CD4-positive, alpha-beta T cell treated with Interleukin-17A for 1 hour (primary cell): ENCODE data around the gene TNFRSF14.

Experiments
- DNase-seq: peaks from one replicate; pipeline ENCODE4 v3.0.0-alpha.2; 2020

TNFRSF14 gene

DNA sequence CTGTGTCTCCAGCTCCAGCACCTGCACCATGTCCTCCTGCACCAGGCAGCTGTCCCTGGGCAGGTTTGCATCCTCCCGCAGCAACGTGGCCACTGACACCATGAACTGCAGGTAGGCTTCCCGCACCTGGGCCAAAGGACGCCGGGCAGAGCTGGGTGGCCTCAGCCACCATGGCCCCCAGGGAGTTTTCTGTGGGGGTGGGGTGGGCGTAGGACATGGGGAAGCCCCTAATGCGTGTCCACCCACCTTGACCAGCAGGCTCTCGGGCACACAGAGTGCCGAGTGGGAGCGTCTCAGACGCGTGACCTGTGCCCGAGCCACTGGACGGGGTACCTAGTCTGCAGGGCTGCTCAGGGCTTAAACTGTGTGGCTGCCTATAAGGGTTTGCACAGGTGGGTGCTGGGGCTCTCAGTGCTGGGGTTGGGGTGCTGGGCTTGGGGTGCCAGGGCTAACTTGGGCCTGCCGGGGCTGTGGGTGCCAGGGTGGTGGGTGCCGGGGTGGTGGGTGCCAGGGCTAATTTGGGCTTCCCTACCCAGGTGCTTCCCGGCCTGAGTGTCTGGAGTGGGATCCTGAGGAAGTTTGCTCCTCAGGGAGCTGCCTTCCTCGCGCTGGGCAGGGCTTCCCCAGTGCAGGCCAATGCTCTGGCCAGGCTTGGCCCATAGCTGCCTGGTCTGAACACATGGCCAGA lies 48.1 kb downstream of the TNFRSF14 start:
- DNase-seq = no peak

DNA sequence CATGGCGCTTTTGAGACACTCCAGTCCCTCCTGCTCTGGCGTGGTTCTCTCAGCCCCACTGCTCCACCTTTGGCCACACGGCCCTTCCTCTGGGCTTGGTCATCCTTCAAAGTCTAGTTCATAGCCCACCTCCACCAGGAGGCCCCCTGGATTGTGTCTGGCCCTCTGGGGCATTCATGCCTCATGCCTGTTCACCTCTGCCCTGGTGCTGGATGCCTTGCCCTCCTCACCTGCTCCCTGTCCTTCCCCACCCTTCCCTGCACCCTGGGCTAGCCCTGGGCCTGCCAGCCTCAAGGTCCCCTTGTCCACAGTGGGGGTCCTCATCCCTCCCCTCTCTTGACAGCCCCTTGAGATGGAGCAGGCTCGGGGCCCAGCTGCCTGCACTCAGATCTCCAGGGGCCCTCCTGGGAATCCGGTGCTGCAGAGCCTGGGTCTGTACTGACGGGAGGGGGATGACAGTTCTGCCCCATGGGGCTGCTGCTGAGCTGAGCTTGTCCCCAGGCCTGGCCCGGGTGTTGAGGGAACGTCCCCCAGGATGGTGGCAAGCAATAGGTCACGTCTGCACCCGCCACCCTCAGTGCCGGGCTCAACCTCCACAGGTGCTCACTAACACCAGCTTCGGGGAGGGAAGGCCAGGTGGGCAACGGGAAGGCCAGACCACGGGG lies 48.8 kb downstream of the TNFRSF14 start:
- DNase-seq = no peak

DNA sequence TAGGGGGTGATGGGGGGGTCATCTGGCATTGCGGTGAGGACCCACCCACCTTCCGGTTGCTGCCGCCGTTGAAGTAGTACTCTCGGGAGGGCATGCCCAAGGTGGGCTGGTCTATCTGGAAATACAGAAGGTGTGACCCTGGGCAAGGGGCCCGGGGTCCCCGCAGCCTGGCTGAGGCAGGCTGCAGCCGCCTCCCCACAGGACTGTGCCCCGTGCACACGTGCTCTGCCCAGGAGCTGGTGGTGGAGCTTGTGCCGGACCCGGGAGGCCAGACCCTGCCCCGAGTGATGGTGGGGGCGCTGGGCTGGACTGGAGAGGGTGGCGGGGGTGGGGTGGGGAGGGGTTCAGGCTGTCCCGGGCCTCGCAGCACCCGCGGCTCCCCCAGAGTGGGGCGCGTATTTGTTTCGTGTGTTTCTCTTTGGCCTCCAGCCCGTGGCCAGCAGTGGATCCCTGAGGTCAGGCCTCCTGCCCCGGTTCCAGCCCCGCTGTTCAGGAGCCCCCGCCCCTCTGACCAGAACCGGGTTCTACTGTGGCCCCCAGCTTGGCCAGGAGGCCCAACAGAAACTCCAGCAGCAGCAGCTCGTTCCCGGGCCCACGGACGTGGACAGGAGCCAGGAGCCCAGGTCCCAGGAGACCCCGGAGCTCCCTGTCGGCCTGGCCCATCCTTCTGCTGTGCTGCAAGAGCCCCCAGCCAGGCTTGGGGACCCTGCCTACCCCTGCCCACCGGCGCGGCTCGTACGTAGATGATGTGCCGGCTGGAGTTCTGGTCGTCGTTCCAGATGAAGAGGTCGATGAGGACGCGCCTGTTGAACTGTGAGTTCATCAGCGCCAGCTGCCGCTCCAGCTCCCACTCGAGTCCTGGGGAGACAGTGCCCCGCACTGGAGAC lies 49.6 kb downstream of the TNFRSF14 start:
- no peak for DNase-seq

DNA sequence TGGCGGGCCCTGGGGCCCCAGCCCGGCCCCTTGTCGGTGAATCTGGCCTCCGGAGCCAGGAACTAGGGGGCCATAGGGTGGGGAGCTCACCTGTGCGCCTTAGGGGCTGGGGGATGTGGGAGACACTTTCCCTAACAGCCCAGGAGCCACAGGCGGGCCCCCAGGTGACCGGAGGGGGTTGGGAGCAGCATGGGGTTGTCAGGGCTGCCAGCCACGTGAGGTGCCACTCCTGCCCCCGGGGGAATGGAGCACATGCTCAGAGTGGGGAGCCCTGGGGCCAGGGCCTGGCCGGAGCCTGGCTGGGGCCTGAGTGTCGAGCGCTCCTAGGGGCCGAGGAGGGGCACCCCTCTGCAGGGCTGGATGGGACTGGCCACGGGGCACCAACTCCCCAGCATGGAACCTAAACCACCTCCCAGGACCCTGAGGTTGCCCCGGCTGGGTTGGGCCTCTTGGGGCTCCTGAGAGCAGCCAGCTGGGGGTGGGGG lies 50.3 kb downstream of the TNFRSF14 start:
- DNase-seq = no peak

DNA sequence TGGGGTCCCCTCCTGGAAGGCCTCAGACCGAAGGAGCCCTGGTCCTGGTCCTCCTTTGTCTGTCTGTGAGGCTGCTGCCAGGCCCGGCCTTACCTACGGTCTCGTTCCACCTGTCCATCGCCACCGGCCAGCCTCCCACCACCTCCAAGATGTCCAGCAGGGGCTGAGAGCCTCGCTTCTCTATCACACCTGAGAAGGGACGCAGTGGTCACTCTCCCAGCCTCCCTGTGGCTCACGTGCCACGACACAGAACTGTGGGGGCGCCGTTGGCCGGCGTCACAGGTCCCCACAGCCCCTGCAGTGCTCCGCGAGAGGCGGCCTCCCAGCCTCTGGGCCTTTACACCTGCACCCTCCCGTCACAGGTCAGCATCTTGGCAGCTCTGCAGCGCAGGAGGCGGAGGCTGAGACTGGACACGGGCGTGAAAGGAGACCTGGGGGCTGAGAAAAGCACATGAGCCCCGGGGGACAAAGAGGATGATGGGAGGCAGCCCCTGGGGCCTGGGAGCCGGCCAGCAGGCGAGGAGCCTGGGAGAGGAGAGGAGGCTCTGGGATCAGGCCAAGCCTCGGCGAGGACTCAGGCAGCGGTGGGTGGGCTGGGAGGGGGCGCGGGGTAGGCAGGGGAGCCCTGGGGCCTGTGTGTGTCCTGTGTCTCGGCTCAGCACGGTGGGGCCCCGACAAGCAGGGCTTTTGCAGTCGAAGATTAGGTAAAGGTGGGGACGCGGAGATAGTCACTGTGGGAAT lies 50.9 kb downstream of the TNFRSF14 start:
- DNase-seq = no peak

DNA sequence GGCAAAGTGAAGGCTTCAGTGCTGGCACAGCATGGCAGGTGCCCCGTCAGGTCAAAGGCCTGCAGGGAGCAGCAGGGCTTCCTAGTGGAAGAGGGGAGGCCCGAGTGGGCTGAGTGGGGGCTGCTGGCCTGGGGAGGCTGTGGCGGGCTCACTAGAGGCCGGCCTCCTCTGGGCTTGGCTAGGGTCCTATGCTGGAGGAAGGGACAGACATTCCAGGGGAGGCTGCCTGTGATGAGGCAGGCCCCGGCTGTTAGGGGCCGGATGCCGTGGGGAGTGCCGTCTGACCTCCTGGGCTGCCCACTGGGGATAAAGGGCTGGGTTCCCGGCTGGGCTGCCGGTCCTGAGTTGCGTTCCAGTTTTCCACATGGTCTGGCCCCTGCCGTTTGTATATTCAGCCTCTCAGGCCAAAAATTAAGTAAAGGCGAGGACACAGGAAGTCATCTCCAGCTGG lies 51.5 kb downstream of the TNFRSF14 start:
- no peak for DNase-seq

DNA sequence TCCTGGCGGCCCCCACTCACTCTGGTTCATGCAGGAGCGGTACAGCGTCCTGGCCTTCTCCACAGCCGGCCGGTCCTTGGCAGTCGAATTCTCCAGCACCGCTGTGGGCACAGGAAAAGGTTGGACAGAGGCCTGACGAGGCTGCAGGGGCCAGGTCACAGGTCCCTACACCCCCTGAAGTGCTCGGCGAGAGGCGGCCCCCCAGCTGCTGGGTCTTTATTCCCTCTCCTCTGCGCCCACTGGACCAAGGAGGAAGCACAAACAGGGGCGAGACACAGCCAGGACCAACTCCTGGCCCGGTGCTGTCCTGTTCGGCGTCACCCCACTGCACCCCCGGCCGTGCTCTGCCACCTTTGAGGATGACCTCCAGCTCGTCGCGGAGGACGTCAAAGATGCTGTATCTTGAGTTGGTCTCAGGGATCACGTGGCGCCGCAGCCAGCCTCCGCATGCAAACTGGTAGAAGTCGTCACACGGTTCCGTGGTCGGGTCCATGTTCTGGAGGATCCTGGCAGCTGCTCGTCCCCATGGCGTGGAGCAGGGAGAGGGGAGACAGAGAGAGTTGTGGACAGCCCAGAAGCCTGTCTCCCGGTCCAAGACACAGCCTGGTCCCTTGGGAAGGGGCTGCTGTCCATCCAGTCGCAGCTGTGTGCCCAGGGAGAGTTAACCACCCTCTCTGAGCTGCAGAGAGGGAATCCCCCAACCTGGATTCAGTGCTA lies 53.3 kb downstream of the TNFRSF14 start:
- no peak for DNase-seq

DNA sequence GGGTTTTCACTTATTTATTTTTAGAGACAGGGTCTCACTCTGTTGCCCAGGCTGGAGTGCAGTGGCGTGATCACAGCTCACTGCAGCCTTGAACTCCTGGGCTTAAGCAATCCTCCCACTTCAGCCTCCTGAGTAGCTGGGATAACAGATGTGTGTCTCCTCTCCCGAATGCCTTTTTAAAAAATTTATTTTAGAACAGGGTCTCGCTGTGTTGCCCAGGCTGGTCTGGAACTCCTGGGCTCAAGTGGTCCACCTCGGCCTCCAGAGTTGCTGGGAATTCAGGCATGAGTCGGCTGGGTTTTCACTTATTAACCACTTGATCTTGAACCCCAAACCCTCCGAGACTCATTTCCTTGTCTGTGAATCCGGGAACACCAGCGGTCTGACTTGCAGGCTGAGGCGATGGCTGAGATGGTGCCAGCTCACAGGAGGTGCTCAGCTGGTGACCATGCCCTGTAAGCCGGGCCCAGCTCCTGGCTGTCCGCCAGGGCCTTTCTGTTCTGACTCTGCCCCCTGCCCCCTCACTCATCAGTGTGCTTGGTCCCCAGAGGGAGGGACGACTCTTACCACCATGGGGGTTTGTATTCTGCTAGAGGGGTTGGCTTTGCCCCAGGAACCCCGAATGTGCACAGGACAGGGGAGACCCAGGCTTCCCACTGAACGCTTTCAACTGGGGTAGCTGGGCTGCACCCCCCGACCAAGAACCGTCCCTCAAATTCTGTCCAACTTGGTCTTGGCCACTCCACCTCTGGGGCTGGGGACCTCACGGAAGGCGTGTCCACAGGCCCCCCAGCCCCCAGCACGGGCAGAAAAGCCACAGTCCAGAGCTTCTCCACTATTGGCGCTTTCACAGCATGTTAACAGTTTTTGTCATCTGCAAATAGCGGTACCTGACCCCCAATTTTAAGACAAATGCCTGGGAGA lies 54.1 kb downstream of the TNFRSF14 start:
- DNase-seq = no peak

DNA sequence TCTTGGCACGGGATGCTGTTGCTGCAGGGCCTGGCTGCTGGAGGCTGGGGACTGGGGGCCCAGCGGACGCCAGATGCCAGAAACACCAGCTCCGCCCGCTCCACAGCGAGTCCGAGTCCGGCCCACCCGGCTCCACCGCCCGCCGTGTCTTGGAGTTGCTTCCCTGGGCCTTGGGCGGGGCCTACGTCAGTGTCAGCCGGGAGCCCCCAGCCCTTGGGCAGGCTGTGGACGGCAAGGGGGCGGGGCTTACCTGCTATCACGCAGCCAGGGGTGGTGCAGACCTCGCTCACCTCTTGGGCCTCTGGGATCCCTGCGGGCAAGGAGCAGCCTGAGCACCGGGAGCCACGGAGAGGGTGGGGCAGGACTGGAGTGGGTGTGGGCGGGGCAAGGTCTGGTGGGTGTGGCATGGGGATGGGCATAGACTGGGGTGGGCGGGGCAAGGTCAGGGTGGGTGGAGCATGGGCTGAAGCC lies 54.9 kb downstream of the TNFRSF14 start:
- no peak for DNase-seq

GRCh38 chr1:2611621-2612437 lies 55.7 kb downstream of the TNFRSF14 start:
- DNase-seq = no peak

- no peak for DNase-seq
Measured at GRCh38 chr1:2612591-2613365, 56.6 kb downstream of the TNFRSF14 start.
